Stimulated activated CD4-positive, alpha-beta T cell treated with anti-CD3 and anti-CD28 coated beads, Interleukin-1b, Interleukin-23, amount 100 ng/mL, for 48 hours (primary cell): ENCODE measurements around the gene MKRN2.
"Not testable (repeated sequence)": the region's sequence is repeated elsewhere in the genome, so short reads cannot be mapped to it uniquely, and the experiment has no call there.

Experiments used
- DNase-seq: peaks from one replicate; pipeline ENCODE4 v3.0.0-alpha.2; 2020

The MKRN2 gene

GRCh38 chr3:12591456-12591855 is 34.6 kb downstream of the MKRN2 start:
- DNase-seq: no peak

GRCh38 chr3:12591997-12592715 is 35.3 kb downstream of the MKRN2 start:
- DNase-seq: no peak

DNA sequence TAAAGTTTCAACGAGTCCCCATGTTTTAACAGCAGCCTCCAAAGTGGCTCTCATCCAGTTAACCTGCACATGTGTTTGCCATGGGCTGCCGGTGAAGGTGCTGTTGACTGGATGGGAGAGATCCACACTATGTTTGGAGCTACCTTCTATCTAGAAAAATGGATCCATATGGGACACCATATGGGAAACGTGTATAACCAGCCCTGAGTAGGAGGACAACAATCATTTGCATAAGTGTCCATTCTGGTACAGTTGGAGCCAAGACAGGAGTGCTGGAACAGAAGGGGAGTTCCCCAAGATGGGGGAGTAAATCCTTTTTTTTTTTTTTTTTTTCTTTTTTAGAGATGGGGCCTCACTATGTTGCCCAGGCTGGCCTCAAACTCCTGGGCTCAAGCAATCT is 36.6 kb downstream of the MKRN2 start:
- no peak for DNase-seq

DNA sequence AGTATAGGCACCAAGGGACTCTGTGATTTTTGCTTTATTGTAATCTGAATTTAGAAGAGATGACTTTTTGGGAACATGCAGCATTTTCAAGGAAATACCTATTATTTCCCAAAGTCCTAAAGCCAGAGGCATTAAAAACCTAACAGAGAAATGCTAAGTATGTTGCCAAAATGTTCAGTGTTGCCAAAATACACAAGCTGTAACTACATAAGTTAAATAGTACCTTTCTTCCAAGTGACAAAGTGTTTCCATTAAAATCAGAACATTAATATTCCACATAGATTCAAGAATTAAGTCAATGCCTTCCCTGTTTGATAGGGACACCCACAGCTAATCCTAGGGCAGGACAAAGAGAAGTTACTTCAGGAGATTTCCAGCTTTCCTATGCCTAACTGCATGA is 42.0 kb downstream of the MKRN2 start:
- no peak for DNase-seq

DNA sequence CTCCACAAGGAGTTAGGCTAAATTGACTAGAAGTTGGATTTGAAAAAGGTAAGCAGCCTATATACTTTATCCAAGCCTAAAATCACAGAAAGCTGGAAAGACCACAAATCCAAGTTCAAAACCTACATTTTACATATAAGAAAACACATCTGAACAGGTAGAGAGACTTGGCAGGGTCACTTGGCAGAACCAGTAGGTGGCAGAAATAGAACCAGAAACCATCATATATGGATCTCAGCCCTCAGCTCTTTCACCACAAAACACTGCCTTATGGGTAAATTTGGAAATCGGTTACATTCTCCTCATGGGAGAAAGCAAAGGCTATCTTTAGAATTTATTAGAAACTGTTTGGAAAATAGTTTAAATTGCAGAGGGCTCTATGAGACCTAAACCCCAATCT is 44.2 kb downstream of the MKRN2 start:
- DNase-seq: no peak

DNA sequence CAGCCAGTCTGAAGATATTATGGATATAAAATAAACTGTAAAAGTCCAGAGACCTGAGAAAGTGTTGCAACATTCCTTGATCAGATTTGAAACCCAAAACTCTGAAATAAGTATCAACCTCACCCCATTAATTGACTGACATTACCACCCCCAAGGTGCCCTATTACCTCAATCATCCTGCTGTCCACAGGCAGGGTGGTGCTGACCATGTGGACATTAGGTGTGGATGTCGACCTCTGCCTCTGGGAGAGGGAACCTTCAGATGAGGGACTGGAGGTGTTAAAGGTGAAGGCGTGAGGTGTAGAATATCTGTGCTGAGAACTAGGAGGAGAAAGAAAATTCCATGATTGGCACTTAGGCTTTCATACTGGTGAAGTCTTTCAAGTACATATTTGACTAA is 47.1 kb downstream of the MKRN2 start:
- DNase-seq: no peak

GRCh38 chr3:12608376-12608775 is 51.5 kb downstream of the MKRN2 start:
- no peak for DNase-seq

GRCh38 chr3:12611117-12611516 is 54.2 kb downstream of the MKRN2 start:
- no peak for DNase-seq

- no peak for DNase-seq
Observed at GRCh38 chr3:12612514-12613226, 55.8 kb downstream of the MKRN2 start.

DNA sequence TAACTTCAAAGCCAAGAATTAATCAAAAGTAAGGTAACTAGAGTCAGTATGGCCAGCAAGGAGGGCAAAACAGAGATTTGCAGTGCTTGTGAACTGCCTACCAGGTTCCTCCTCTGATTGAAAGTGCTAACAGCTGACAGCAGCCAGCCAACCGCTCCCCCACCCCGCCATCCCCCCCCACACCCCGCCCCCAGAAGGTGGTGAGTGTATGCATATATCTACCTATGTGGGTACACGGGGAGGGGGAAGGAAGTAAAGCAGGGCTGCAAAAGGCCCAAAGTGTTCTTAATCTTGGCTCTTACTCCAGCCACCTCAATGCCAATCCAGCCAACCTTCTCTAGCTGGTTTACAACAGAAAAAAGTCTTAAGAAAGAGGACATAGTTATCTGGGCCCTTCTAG is 56.4 kb downstream of the MKRN2 start:
- DNase-seq: no peak

GRCh38 chr3:12615266-12615665 is 58.4 kb downstream of the MKRN2 start:
- DNase-seq: no peak

- no peak for DNase-seq
Observed at GRCh38 chr3:12618426-12618825, 61.5 kb downstream of the MKRN2 start.

DNA sequence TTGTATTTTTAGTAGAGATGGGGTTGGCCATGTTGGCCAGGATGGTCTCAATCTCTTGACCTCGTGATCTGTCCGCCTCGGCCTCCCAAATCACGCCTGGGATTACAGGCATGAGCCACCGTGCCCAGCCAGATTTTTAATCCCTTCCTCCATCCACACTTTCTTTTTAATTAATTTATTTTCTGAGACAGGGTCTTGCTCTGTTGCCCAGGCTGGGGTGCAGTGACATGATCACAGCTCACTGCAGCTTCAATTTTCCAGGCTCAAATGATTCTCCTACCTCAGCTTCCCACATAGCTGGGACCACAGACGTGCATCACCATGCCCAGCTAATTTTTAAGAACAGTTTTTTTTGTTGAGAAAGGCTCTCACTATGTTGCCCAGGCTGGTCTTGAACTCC is 63.4 kb downstream of the MKRN2 start:
- DNase-seq: no peak

DNA sequence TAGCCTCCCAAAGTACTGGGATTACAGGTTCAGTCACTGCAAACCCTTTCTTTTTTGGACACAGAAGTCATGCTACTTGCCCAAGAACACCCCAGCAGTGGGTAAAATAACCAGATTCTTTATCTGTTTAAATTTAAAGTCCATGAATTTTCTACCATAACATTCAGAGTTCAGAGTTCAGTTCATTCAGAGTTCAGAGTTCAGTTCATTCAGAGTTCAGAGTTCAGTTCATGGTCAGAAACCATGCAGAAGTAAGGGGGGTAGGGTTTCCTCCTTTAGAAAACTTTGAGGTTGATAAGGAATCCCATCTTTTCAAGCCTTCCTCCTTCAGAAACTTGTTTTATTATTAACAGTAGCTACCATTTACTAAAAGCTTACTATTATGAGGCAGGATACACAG is 63.8 kb downstream of the MKRN2 start:
- DNase-seq: no peak

DNA sequence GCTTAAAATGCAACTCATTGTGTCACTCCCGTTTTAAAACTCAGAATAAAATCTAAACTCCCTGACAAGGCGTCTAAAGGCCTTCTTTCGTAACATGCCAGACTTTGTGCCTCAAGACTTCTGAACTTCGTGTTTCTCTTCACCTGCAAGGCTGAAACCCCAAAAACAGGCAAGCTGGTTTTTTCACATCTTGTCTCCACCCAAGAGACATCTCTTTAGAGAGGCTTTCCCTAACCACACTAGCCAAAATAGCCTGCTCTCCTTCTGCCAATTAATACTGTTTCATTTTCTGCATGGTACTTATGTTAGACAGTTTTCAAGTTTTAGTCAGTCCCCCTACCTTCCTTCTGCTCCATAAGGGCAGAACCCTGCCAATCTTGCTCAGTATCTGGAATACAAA is 65.4 kb downstream of the MKRN2 start:
- DNase-seq: no peak

- DNase-seq: no peak
Observed at GRCh38 chr3:12624056-12624455, 67.2 kb downstream of the MKRN2 start.

GRCh38 chr3:12624964-12625363 is 68.1 kb downstream of the MKRN2 start:
- not testable (repeated sequence) for DNase-seq

GRCh38 chr3:12627370-12627769 is 70.5 kb downstream of the MKRN2 start:
- no peak for DNase-seq

DNA sequence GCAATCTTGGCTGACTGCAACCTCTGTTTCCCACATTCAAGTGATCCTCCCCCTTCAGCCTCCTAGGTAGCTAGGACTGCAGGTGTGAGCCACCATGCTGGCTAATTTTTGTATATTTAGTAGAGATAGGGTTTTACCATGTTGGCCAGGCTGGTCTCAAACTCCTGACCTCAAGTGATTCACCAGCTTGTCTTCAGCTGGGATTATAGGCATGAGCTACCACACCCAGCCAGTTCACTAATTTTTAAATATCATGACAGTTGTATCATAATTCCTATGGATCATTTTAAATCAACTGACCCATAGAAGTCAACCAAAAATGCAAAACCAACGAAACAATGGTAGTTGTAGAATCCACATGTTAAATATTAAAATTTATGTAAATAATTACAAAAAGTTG is 71.9 kb downstream of the MKRN2 start:
- no peak for DNase-seq

- DNase-seq: no peak
Observed at GRCh38 chr3:12629560-12629959, 72.7 kb downstream of the MKRN2 start.

DNA sequence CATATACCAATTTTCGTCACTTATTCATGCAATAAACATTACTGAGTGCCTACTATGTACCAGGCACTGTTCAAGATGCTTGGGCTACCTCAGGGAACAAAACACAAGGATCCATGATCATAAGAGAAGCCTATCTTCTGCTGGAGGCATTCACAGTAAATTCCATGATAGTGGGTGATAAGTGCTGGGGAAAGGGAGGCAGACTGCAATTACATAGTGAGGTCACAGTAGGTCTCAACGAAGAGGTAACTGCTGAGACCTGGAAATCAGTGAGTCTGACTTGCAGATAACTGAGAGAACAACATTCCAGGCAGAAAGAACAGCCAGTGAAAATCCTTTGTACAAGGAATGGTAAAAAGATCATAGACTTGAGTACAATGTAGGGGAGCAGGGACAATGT is 73.4 kb downstream of the MKRN2 start:
- DNase-seq: no peak

- DNase-seq: not testable (repeated sequence)
Observed at GRCh38 chr3:12630843-12631242, 74.0 kb downstream of the MKRN2 start.

DNA sequence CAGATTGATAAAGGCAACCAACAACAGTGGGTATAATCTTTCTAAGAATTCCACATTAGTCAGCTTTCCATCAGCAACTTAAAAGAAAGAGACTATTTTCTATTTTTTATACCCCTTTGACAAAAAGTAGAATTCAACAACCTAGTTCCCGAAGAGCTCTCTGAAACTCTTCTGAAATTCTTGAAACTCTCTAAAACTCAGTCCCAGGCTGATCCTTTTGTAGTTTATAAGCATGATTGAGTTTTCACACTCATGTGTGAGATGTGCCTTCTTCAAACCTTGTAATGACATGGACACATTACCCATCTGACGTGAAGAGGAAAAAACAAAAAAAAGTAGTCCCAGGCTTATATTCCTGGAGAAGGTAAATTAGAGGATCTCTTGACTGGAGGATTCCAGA is 75.6 kb downstream of the MKRN2 start:
- DNase-seq: no peak

GRCh38 chr3:12633108-12633507 is 76.2 kb downstream of the MKRN2 start:
- no peak for DNase-seq
